NB4 (cell line): ENCODE measurements around the gene UTS2B.

ENCODE experiments used
- DNase-seq: peaks from one replicate; pipeline ENCODE4 v3.0.0; 2010; ENCODE audit warnings: low read depth
- H3K4me3 ChIP-seq: one replicate; pipeline ENCODE4 v1.5.1; 2011; ENCODE audit warnings: mild to moderate bottlenecking, low read depth, low read length, moderate library complexity
- MYC ChIP-seq: IDR thresholded peaks from 2 replicates; pipeline ENCODE4 v1.6.1; 2011; ENCODE audit warnings: low read depth, low read length
- POLR2A ChIP-seq: IDR thresholded peaks from 2 replicates; pipeline ENCODE4 v1.6.1; 2011; ENCODE audit warnings: mild to moderate bottlenecking; ENCODE audit not compliant: insufficient read length; ENCODE audit errors: extremely low read depth
- TF ChIP-seq, protein P1 (sequence below): IDR thresholded peaks from one replicate; pipeline ENCODE4 v1.5.1; 2012; ENCODE audit warnings: low read depth, low read length
- TF ChIP-seq, protein P2 (sequence below): IDR thresholded peaks from 2 replicates; pipeline ENCODE4 v1.6.1; 2011; ENCODE audit warnings: low read depth, low read length

Gene UTS2B

DNA sequence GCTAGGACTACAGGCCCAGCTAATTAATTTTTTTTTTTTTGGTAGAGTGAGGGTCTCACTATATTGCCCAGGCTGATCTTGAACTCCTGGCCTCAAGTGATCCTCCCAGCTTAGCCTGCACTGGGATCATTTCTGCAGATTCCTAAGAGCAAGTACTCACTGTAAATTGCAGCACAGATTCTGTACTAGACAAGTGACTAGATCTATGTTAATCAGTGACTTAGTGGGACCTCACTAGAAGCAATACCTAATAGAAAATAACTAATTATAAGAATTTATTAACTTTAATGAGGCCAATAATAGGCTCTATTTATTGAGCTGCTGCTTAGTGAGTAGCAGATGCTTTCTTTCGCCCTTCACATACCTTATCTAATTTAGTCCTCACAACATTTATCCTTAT lies 10.6 kb upstream of the UTS2B start:
- no peak for DNase-seq
- TF ChIP-seq, protein P1, sequence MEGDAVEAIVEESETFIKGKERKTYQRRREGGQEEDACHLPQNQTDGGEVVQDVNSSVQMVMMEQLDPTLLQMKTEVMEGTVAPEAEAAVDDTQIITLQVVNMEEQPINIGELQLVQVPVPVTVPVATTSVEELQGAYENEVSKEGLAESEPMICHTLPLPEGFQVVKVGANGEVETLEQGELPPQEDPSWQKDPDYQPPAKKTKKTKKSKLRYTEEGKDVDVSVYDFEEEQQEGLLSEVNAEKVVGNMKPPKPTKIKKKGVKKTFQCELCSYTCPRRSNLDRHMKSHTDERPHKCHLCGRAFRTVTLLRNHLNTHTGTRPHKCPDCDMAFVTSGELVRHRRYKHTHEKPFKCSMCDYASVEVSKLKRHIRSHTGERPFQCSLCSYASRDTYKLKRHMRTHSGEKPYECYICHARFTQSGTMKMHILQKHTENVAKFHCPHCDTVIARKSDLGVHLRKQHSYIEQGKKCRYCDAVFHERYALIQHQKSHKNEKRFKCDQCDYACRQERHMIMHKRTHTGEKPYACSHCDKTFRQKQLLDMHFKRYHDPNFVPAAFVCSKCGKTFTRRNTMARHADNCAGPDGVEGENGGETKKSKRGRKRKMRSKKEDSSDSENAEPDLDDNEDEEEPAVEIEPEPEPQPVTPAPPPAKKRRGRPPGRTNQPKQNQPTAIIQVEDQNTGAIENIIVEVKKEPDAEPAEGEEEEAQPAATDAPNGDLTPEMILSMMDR = no peak
- no peak for TF ChIP-seq MYC
- TF ChIP-seq, protein P2, sequence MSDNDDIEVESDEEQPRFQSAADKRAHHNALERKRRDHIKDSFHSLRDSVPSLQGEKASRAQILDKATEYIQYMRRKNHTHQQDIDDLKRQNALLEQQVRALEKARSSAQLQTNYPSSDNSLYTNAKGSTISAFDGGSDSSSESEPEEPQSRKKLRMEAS = no peak
- TF ChIP-seq POLR2A = no peak
- no peak overlapping the region for H3K4me3 ChIP-seq

DNA sequence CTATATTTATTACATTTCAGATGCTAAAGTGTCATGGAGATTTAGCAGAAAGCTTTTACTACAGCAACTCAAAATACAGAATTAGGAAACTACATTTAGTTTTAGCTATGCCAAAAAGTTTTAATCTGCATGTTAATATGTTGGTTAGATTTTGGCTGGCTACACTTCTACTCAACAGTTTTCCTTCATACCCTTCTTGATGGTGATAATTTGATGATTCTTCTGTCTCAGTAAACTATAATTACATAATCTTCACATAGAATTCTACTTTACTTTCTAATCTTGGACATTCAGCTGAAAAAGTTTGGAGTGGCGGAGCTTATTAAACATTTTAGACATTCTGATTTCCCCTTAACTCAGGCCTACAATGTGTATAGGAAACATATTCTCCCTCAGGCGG lies 10.0 kb upstream of the UTS2B start:
- no peak overlapping the region for H3K4me3 ChIP-seq
- DNase-seq = no peak
- TF ChIP-seq MYC = no peak
- TF ChIP-seq, protein P1 = no peak
- TF ChIP-seq, protein P2 = no peak
- TF ChIP-seq POLR2A = no peak

DNA sequence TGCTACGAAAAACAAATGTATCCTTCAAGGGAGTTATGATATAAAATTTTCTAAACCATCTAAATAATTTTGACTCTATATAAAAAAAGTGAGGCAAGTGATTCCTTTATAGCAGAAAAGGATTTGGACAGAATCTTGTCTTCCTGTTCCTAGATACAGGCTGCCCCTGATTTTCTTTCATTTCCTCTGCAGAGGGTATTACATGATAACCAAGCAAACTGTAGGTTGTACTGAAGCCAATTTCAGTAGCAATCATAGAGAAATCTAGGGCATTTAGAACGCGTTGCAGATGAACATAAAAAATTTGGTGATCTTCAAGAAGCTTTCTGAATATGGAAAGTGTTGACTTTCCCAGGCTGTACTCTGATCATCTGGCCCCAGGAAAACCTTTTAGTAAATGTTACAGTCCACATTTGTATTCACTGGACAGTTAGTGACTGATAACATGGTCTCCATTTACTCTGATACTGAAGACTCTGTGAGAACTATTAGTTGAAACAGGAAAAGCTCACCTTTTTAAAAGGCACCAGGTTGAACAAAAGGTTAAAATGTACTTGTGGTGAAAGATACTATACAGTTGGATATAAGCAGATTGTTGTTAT lies 9.1 kb upstream of the UTS2B start:
- DNase-seq = no peak
- no peak overlapping the region for H3K4me3 ChIP-seq
- TF ChIP-seq POLR2A = no peak
- no peak for TF ChIP-seq MYC
- TF ChIP-seq, protein P2 = no peak
- TF ChIP-seq, protein P1 = no peak

DNA sequence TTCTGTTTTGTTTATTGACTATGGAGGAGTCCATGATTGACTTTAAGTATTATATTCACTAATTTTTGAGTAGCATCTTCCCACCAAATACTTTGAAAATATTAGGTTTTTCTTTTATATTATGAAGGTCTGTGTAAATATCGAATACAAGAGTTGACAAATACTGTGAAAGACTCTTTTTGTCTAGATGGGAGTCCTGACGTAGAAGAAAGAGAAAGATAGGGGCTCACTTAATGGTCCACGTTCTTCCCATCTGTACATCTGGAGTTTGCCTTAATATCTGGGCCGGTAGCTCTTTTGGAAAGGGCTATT lies 7.8 kb upstream of the UTS2B start:
- no peak overlapping the region for H3K4me3 ChIP-seq
- no peak for DNase-seq
- TF ChIP-seq, protein P1 = no peak
- TF ChIP-seq, protein P2 = no peak
- TF ChIP-seq POLR2A (no peak), MYC (no peak)

DNA sequence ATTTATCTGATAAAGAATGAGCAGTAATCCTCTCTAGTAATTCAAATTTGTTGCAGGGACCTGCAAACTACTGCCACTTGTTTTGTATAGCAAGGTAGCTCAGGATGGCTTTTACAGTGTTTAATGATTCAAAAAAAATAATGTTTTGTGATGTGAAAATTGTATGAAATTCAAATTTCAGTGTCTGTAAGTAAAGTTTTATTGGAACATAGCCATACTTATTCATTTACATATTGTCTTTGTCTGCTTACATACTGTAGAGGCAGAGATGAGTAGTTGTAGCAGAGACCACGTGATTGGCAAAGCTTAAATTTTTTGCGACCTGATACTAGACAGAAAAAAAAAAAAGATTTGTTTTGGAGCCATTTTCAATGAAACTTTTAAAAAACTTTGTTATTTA lies 6.5 kb upstream of the UTS2B start:
- DNase-seq = no peak
- TF ChIP-seq MYC (no peak), POLR2A (no peak)
- TF ChIP-seq, protein P2 = no peak
- TF ChIP-seq, protein P1 = no peak
- H3K4me3 ChIP-seq = no peak overlapping the region
